Keratinocyte (primary cell): ENCODE measurements around the gene PCDH1.

Source experiments
- EZH2 ChIP-seq: IDR thresholded peaks from one replicate; pipeline ENCODE4 v1.6.1; 2012; ENCODE audit warnings: inconsistent platforms, mild to moderate bottlenecking, low read length, moderate library complexity
- TF ChIP-seq, protein P1 (sequence below), 3 experiments: IDR thresholded peaks in 1 of 3; conservative IDR thresholded peaks in 1 of 3; optimal IDR thresholded peaks in 1 of 3; 2 replicates in 2 of 3; 3 replicates in 1 of 3; pipeline versions ENCODE3 to v1.5.1; 2011; ENCODE audit warnings: low read length in 3 of 3, mild to moderate bottlenecking in 3 of 3, moderate library complexity in 2 of 3, control low read depth in 1 of 3, inconsistent platforms in 1 of 3; ENCODE audit not compliant: insufficient read depth in 2 of 3; ENCODE audit errors: extremely low read depth in 1 of 3

DNA sequence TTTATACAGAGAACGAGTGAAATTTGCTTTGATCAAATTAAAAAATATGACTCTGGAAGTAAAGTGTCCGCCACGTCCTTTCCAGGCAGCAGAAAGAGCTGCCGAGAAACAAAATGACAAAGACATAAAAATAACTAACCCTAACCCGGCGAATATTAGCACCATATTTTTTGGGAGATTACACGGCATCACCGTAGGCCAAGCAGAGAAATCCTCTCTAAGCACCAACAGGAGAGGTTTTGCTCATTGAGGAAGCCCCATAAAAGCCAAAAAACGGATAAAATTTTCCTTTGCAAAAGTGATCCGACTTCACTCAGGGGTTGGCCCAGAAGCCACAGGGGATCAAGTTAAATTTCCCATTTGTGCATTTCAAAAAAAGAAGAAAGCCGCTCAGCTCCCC lies 70.9 kb downstream of the PCDH1 start:
- TF ChIP-seq, protein P1, sequence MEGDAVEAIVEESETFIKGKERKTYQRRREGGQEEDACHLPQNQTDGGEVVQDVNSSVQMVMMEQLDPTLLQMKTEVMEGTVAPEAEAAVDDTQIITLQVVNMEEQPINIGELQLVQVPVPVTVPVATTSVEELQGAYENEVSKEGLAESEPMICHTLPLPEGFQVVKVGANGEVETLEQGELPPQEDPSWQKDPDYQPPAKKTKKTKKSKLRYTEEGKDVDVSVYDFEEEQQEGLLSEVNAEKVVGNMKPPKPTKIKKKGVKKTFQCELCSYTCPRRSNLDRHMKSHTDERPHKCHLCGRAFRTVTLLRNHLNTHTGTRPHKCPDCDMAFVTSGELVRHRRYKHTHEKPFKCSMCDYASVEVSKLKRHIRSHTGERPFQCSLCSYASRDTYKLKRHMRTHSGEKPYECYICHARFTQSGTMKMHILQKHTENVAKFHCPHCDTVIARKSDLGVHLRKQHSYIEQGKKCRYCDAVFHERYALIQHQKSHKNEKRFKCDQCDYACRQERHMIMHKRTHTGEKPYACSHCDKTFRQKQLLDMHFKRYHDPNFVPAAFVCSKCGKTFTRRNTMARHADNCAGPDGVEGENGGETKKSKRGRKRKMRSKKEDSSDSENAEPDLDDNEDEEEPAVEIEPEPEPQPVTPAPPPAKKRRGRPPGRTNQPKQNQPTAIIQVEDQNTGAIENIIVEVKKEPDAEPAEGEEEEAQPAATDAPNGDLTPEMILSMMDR (optimal IDR thresholded peaks at IDR 0.05 in 1 of 3, IDR thresholded peaks at IDR 0.05 in 1 of 3, conservative IDR thresholded peaks at IDR 0.05 in 1 of 3; ENCODE audit: extremely low read depth in 1 of 3, insufficient read depth in 2 of 3, low read length in 3 of 3), result no peak
- no peak for TF ChIP-seq EZH2
